Endothelial cell of umbilical vein (primary cell): ENCODE results near the gene RDH14. TPM values are rescaled to one million over a fixed set of nuclear protein-coding genes. Genes with fewer than 3 reads are reported as not detected.

Experiments
- BruUV-seq: library from RNA; stranded (reverse); fragments of 400-500 nt; replicated peaks from 2 replicates; lab custom pipeline; 2021; lab: Mats Ljungman, UMichigan
- CTCF ChIA-PET: fragments of 300-600, 350-600 bp; sonication (Branson Sonifier 250); formaldehyde crosslinking; loops from one replicate; lab custom pipeline; 2021; ENCODE audit warnings: antibody characterized with exemption, inconsistent platforms; lab: Charles Lee
- POLR2A ChIA-PET: fragments of 300-600, 350-600 bp; sonication (Branson Sonifier 250); formaldehyde crosslinking; loops from one replicate; lab custom pipeline; 2021; ENCODE audit warnings: antibody characterized with exemption, inconsistent platforms; lab: Charles Lee
- DNase-seq: peaks from one replicate; pipeline ENCODE4 v3.0.0-alpha.2; 2011; ENCODE audit warnings: low read depth, low spot score
- FAIRE-seq: peaks from 2 replicates; lab custom pipeline; 2011; peaks lifted over from hg19 to GRCh38; lab: Jason Lieb, UNC
- H2AFZ ChIP-seq: 2 replicates; pipeline ENCODE4 v1.6.0; 2012; ENCODE audit warnings: low read depth, low read length, control low read depth, inconsistent platforms
- H3K27ac ChIP-seq: 2 replicates; pipeline ENCODE4 v1.5.1; 2011; ENCODE audit warnings: low read depth, mild to moderate bottlenecking, control low read depth, low read length, moderate library complexity; ENCODE audit not compliant: insufficient read depth
- H3K27me3 ChIP-seq, 2 experiments: 2 replicates each; pipeline versions ENCODE4 v1.6.0 to v1.6.1; 2011; ENCODE audit warnings: low read length in 2 of 2, mixed read lengths in 1 of 2; ENCODE audit not compliant: control insufficient read depth in 2 of 2, insufficient read depth in 2 of 2
- H3K36me3 ChIP-seq, 2 experiments: 2 replicates in 1 of 2; 3 replicates in 1 of 2; pipeline ENCODE4 v1.5.1; 2011; ENCODE audit warnings: low read length in 2 of 2, mild to moderate bottlenecking in 1 of 2, moderate library complexity in 1 of 2; ENCODE audit not compliant: control insufficient read depth in 2 of 2, insufficient read depth in 2 of 2; ENCODE audit errors: extremely low read depth in 1 of 2
- H3K4me1 ChIP-seq: 3 replicates; pipeline ENCODE4 v1.5.1; 2011; ENCODE audit warnings: mild to moderate bottlenecking, low read length; ENCODE audit not compliant: control insufficient read depth, insufficient read depth; ENCODE audit errors: extremely low read depth
- H3K4me2 ChIP-seq: 2 replicates; pipeline ENCODE4 v1.6.1; 2011; ENCODE audit warnings: low read length, control low read depth, mixed read lengths; ENCODE audit not compliant: insufficient read depth
- H3K4me3 ChIP-seq, 3 experiments: fragments of 200-600 bp in 1 of 3; sonication (generic), shearing (Covaris generic) in 1 of 3; replicated peaks in 1 of 3; 2 replicates each; pipeline ENCODE4 v1.5.1; 2011 to 2016; ENCODE audit warnings: control low read depth in 3 of 3, low read length in 3 of 3, mild to moderate bottlenecking in 2 of 3, inconsistent platforms in 1 of 3, low read depth in 1 of 3, moderate library complexity in 1 of 3; ENCODE audit not compliant: insufficient read depth in 1 of 3
- H3K79me2 ChIP-seq: 2 replicates; pipeline ENCODE4 v1.6.0; 2012; ENCODE audit warnings: low read length, inconsistent platforms; ENCODE audit not compliant: control insufficient read depth, insufficient read depth
- H3K9ac ChIP-seq: replicated peaks from 2 replicates; pipeline ENCODE3; 2011; ENCODE audit warnings: low read length, control low read depth; ENCODE audit not compliant: insufficient read depth; ENCODE audit errors: extremely low read depth
- H3K9me1 ChIP-seq: replicated peaks from 3 replicates; pipeline ENCODE4 v1.6.0; 2011; ENCODE audit warnings: mild to moderate bottlenecking, low read length; ENCODE audit not compliant: control insufficient read depth, insufficient read depth; ENCODE audit errors: extremely low read depth
- H3K9me3 ChIP-seq: replicated peaks from 2 replicates; pipeline ENCODE4 v1.5.1; 2012; ENCODE audit warnings: low read length, inconsistent platforms; ENCODE audit not compliant: control insufficient read depth, insufficient read depth
- H4K20me1 ChIP-seq: replicated peaks from 2 replicates; pipeline ENCODE3; 2011; ENCODE audit warnings: mild to moderate bottlenecking, low read length; ENCODE audit not compliant: control insufficient read depth, insufficient read depth; ENCODE audit errors: extremely low read depth
- CTCF ChIP-seq, 2 donors: IDR thresholded peaks; 1 replicate in 1 of 2; 2 replicates in 1 of 2; pipeline ENCODE4 v1.5.1; 2011; ENCODE audit warnings: low read length in 2 of 2, mild to moderate bottlenecking in 2 of 2, moderate library complexity in 2 of 2, control low read depth in 1 of 2, inconsistent platforms in 1 of 2, low read depth in 1 of 2; ENCODE audit not compliant: insufficient read depth in 1 of 2; ENCODE audit errors: extremely low read depth in 1 of 2
- EZH2 ChIP-seq: IDR thresholded peaks from 2 replicates; pipeline ENCODE4 v1.6.1; 2012; ENCODE audit warnings: borderline replicate concordance, low read depth, mild to moderate bottlenecking, moderate library complexity, low read length, inconsistent platforms; ENCODE audit not compliant: severe bottlenecking
- FOS ChIP-seq: IDR thresholded peaks from 2 replicates; pipeline ENCODE4 v1.6.1; 2011; ENCODE audit warnings: mild to moderate bottlenecking, low read length, moderate library complexity, borderline replicate concordance; ENCODE audit not compliant: insufficient read depth
- GATA2 ChIP-seq: IDR thresholded peaks from 2 replicates; pipeline ENCODE4 v1.7.0; 2011; ENCODE audit warnings: low read depth, mild to moderate bottlenecking, moderate library complexity, mixed read lengths, low read length; ENCODE audit not compliant: insufficient read length, insufficient read depth
- JUN ChIP-seq: IDR thresholded peaks from 2 replicates; pipeline ENCODE4 v1.6.1; 2011; ENCODE audit warnings: borderline replicate concordance, low read depth; ENCODE audit not compliant: insufficient read length, insufficient read depth
- MAX ChIP-seq: IDR thresholded peaks from 2 replicates; pipeline ENCODE4 v1.6.1; 2011; ENCODE audit not compliant: insufficient read depth, insufficient read length
- MYC ChIP-seq: IDR thresholded peaks from one replicate; pipeline ENCODE4 v1.6.1; 2011; ENCODE audit warnings: mild to moderate bottlenecking, low read depth, low read length
- POLR2A ChIP-seq: IDR thresholded peaks from 2 replicates; pipeline ENCODE4 v1.6.1; 2012; ENCODE audit warnings: low read depth, mild to moderate bottlenecking, control low read depth, low read length
- POLR2AphosphoS5 ChIP-seq: IDR thresholded peaks from 2 replicates; pipeline ENCODE4 v1.6.1; 2012; ENCODE audit warnings: low read depth, mild to moderate bottlenecking, control low read depth, low read length, moderate library complexity; ENCODE audit not compliant: insufficient read depth
- dilution Hi-C: fragments of 300-500 bp; cut with MboI; formaldehyde crosslinking; loops from one replicate; pipeline ENCODE4 v1.15.0; 2019; ENCODE audit warnings: low sequenced_read_pairs; ENCODE audit not compliant: extremely low pct_ligation_motif_present
- intact Hi-C: fragments of 100-400 bp; cut with micrococcal nuclease; formaldehyde crosslinking; loops from one replicate; pipeline ENCODE4 v1.10.0; 2022
- polyA plus RNA-seq, 4 experiments: library from polyadenylated mRNA; depleted of rRNA in 3 of 4; stranded (reverse) in 3 of 4; unstranded in 1 of 4; fragments of >200 nt; gene quantifications; 2 replicates each; pipeline versions ENCODE4 v1.2.1 to v1.2.3, GENCODE V29; 2011 to 2012; ENCODE audit warnings: missing spikeins in 1 of 4
- total RNA-seq: library from RNA; stranded (reverse); gene quantifications from 2 replicates; pipeline ENCODE4 v1.2.3, GENCODE V29; 2021

The RDH14 gene
- total and polyA plus RNA-seq, 2 donors (not counting 3 experiments of a cell fraction or from before 2014, with no cell fraction given) = 8.8 to 12.4 TPM

GRCh38 chr2:18519914-18520450 is 40.5 kb downstream of the RDH14 start:
- ChIA-PET CTCF (interaction anchor here (0.6 to 3.5 kb wide), 41 partner anchors 9 to 1343 kb away, joined by 3 to 25 read pairs (median 6); partner anchors contain the start of genes OSR1 and RDH14), POLR2A (interaction anchor here (0.7 to 1.0 kb wide), 2 partner anchors 40 to 129 kb away, joined by 3 to 4 read pairs; partner anchors contain the start of gene RDH14)
- DNase-seq (no peak), FAIRE-seq (no peak)
- Histone ChIP-seq H3K9me1 (no peaks in the 10 kb centered on the region), H3K4me1 (no peaks in the 10 kb centered on the region), H3K9ac (no peak overlapping the region), H3K4me3 (no peak overlapping the region), H3K9me3 (no peaks in the 10 kb centered on the region), H3K36me3 (no peaks in the 10 kb centered on the region), H2AFZ (no peak overlapping the region), H3K27me3 (no peaks in the 10 kb centered on the region), H3K27ac (no peak overlapping the region), H4K20me1 (no peaks in the 10 kb centered on the region), H3K4me2 (no peak overlapping the region), H3K79me2 (no peaks in the 10 kb centered on the region)
- BruUV-seq = no TSS peak
- dilution Hi-C loops = no loop called here
- TF ChIP-seq MYC = no peak
- no peak for TF ChIP-seq EZH2
- no peak for TF ChIP-seq POLR2A
- no peak for TF ChIP-seq POLR2AphosphoS5
- TF ChIP-seq CTCF (IDR thresholded peaks at IDR 0.05; ENCODE audit: extremely low read depth in 1 of 2, insufficient read depth in 1 of 2, low read depth in 1 of 2, low read length in 2 of 2) = no peak
- no peak for TF ChIP-seq FOS
- no peak for TF ChIP-seq JUN
- no peak for TF ChIP-seq MAX
- no peak for TF ChIP-seq GATA2
- intact Hi-C loops = loop anchor here (1.0 to 10.0 kb wide), 8 partner anchors 83 to 1343 kb away; no protein-coding TSS in a partner anchor
